GM23338 (cell line): ENCODE measurements around the gene F12. TPM values are rescaled to one million over a fixed set of nuclear protein-coding genes. Genes with fewer than 3 reads are reported as not detected.

Experiments
- CREB1 ChIP-seq: fragments of 250-450 bp; sonication (Bioruptor Pico); IDR thresholded peaks from 2 replicates; pipeline ENCODE4 v1.5.0; 2020; ENCODE audit warnings: low read depth, mild to moderate bottlenecking, moderate library complexity
- EZH2 ChIP-seq: fragments of 200-600 bp; sonication (generic); IDR thresholded peaks from one replicate; pipeline ENCODE4 v1.8.0; 2017; ENCODE audit warnings: antibody characterized with exemption, mild to moderate bottlenecking, low read depth; ENCODE audit not compliant: unreplicated experiment
- EZH2phosphoT487 ChIP-seq: fragments of 200-600 bp; sonication (generic); IDR thresholded peaks from one replicate; pipeline ENCODE4 v1.8.1; 2018; ENCODE audit warnings: antibody characterized with exemption; ENCODE audit not compliant: unreplicated experiment
- JUNB ChIP-seq: IDR thresholded peaks from one replicate; pipeline ENCODE4 v1.6.1; 2016; ENCODE audit warnings: antibody characterized with exemption; ENCODE audit not compliant: unreplicated experiment
- NANOG ChIP-seq: IDR thresholded peaks from 2 replicates; pipeline ENCODE4 v1.6.1; 2016; ENCODE audit warnings: antibody characterized with exemption, borderline replicate concordance
- POLR2AphosphoS5 ChIP-seq: IDR thresholded peaks from 2 replicates; pipeline ENCODE4 v1.6.1; 2016; ENCODE audit warnings: antibody characterized with exemption, low read depth
- STAT1 ChIP-seq: IDR thresholded peaks from one replicate; pipeline ENCODE4 v1.6.1; 2016; ENCODE audit warnings: antibody characterized with exemption; ENCODE audit not compliant: unreplicated experiment
- ZNF114 ChIP-seq: fragments of 250-450 bp; sonication (Bioruptor Pico); IDR thresholded peaks from 2 replicates; pipeline ENCODE4 v1.5.0; 2020; ENCODE audit warnings: mild to moderate bottlenecking, moderate library complexity
- ZNF331 ChIP-seq: fragments of 250-450 bp; sonication (Bioruptor Pico); IDR thresholded peaks from 2 replicates; pipeline ENCODE4 v1.5.0; 2020; ENCODE audit warnings: low read depth, mild to moderate bottlenecking, moderate library complexity
- polyA plus RNA-seq: library from polyadenylated mRNA; unstranded; fragments of >200 nt; fragmentation: Nextera tagmentation; extraction: Ambion mirVana; gene quantifications from 2 replicates; pipeline ENCODE4 v1.2.1, GENCODE V29; 2016
- total RNA-seq: library from RNA; depleted of rRNA; stranded (reverse); fragments of >200 nt; shearing (Covaris generic); gene quantifications from 2 replicates; pipeline ENCODE4 v1.2.3, GENCODE V29; 2014
- TF ChIP-seq, protein P1 (sequence below): fragments of 250-450 bp; sonication (Bioruptor Pico); IDR thresholded peaks from 2 replicates; pipeline ENCODE4 v1.5.0; 2020; ENCODE audit warnings: mild to moderate bottlenecking, moderate library complexity
- TF ChIP-seq, protein P2 (sequence below), 2 experiments: fragments of 200-600 bp in 1 of 2; sonication (generic) in 1 of 2; conservative IDR thresholded peaks; 2 replicates each; pipeline versions ENCODE4 v1.5.1 to v1.6.1; 2016 to 2017; ENCODE audit warnings: antibody characterized with exemption in 2 of 2, low read depth in 2 of 2, mild to moderate bottlenecking in 2 of 2, moderate library complexity in 1 of 2

The F12 gene
- total and polyA plus RNA-seq, 2 experiments from 2014 or later: 2.9 to 8.0 TPM

DNA sequence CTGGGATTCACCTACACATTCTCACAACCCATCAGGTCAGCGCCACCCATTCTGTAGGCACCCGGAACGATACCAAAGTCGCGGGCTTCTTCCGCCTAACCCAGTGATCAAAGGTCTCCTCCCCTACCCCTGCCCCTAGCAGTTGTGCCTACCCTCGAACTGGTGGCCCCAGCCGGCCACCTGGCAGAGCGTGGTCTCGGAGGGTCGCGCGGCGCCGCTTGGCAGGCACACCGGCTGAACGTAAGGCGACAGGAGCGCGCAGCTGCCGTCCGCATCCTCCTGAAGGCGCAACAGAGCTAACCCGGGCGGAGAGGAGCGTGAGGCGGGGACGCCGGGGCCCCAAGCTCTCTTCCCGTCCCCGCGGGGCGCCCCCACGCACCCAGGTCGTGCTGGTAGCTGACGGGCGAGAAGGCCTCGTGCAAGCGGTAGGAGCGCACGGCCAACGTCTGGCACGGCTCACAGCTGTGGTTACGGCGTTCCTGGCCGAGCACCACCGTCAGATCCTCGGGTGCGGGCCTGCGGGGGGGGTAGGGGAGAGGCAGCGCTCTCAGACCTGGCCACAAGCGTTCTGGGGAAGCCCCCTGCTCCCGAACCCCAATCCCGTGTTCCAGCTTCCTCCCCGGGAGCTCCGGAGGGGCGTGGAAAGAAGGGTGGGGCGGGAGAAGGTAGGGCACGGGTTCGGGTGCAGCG lies 6.1 kb downstream of the F12 start (continued):
- TF ChIP-seq, protein P1, sequence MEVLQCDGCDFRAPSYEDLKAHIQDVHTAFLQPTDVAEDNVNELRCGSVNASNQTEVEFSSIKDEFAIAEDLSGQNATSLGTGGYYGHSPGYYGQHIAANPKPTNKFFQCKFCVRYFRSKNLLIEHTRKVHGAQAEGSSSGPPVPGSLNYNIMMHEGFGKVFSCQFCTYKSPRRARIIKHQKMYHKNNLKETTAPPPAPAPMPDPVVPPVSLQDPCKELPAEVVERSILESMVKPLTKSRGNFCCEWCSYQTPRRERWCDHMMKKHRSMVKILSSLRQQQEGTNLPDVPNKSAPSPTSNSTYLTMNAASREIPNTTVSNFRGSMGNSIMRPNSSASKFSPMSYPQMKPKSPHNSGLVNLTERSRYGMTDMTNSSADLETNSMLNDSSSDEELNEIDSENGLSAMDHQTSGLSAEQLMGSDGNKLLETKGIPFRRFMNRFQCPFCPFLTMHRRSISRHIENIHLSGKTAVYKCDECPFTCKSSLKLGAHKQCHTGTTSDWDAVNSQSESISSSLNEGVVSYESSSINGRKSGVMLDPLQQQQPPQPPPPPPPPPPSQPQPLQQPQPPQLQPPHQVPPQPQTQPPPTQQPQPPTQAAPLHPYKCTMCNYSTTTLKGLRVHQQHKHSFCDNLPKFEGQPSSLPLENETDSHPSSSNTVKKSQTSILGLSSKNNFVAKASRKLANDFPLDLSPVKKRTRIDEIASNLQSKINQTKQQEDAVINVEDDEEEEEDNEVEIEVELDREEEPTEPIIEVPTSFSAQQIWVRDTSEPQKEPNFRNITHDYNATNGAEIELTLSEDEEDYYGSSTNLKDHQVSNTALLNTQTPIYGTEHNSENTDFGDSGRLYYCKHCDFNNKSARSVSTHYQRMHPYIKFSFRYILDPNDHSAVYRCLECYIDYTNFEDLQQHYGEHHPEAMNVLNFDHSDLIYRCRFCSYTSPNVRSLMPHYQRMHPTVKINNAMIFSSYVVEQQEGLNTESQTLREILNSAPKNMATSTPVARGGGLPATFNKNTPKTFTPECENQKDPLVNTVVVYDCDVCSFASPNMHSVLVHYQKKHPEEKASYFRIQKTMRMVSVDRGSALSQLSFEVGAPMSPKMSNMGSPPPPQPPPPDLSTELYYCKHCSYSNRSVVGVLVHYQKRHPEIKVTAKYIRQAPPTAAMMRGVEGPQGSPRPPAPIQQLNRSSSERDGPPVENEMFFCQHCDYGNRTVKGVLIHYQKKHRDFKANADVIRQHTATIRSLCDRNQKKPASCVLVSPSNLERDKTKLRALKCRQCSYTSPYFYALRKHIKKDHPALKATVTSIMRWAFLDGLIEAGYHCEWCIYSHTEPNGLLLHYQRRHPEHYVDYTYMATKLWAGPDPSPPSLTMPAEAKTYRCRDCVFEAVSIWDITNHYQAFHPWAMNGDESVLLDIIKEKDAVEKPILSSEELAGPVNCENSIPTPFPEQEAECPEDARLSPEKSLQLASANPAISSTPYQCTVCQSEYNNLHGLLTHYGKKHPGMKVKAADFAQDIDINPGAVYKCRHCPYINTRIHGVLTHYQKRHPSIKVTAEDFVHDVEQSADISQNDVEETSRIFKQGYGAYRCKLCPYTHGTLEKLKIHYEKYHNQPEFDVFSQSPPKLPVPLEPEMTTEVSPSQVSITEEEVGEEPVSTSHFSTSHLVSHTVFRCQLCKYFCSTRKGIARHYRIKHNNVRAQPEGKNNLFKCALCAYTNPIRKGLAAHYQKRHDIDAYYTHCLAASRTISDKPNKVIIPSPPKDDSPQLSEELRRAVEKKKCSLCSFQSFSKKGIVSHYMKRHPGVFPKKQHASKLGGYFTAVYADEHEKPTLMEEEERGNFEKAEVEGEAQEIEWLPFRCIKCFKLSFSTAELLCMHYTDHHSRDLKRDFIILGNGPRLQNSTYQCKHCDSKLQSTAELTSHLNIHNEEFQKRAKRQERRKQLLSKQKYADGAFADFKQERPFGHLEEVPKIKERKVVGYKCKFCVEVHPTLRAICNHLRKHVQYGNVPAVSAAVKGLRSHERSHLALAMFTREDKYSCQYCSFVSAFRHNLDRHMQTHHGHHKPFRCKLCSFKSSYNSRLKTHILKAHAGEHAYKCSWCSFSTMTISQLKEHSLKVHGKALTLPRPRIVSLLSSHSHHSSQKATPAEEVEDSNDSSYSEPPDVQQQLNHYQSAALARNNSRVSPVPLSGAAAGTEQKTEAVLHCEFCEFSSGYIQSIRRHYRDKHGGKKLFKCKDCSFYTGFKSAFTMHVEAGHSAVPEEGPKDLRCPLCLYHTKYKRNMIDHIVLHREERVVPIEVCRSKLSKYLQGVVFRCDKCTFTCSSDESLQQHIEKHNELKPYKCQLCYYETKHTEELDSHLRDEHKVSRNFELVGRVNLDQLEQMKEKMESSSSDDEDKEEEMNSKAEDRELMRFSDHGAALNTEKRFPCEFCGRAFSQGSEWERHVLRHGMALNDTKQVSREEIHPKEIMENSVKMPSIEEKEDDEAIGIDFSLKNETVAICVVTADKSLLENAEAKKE (CRISPR knock-in tag): no peak
- TF ChIP-seq POLR2AphosphoS5 (0 out of 2 replicates have a peak, but pooled peaks have one; percentile 24), EZH2 (peak; percentile 41), JUNB (no peak), ZNF331 (CRISPR knock-in tag) (no peak), EZH2phosphoT487 (no peak), STAT1 (no peak), NANOG (no peak), ZNF114 (CRISPR knock-in tag) (no peak), CREB1 (CRISPR knock-in tag) (no peak)
- TF ChIP-seq, protein P2, sequence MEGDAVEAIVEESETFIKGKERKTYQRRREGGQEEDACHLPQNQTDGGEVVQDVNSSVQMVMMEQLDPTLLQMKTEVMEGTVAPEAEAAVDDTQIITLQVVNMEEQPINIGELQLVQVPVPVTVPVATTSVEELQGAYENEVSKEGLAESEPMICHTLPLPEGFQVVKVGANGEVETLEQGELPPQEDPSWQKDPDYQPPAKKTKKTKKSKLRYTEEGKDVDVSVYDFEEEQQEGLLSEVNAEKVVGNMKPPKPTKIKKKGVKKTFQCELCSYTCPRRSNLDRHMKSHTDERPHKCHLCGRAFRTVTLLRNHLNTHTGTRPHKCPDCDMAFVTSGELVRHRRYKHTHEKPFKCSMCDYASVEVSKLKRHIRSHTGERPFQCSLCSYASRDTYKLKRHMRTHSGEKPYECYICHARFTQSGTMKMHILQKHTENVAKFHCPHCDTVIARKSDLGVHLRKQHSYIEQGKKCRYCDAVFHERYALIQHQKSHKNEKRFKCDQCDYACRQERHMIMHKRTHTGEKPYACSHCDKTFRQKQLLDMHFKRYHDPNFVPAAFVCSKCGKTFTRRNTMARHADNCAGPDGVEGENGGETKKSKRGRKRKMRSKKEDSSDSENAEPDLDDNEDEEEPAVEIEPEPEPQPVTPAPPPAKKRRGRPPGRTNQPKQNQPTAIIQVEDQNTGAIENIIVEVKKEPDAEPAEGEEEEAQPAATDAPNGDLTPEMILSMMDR (conservative IDR thresholded peaks at IDR 0.05; ENCODE audit: low read depth in 2 of 2): no peak; a peak in 1 of 4 replicates
